Lower leg skin (tissue), 3 donors: ENCODE results near the gene BDH1.

Experiments used
- POLR2A ChIP-seq, 2 donors: fragments of 450-650 bp; IDR thresholded peaks; one replicate each; pipeline ENCODE4 v1.6.1; 2016 to 2017; ENCODE audit warnings: antibody characterized with exemption in 2 of 2, mild to moderate bottlenecking in 1 of 2, moderate library complexity in 1 of 2
- TF ChIP-seq, protein P1 (sequence below), 3 donors: fragments of 450-650 bp; IDR thresholded peaks; one replicate each; pipeline ENCODE4 v1.5.1; 2016; ENCODE audit warnings: antibody characterized with exemption in 3 of 3, mild to moderate bottlenecking in 3 of 3, moderate library complexity in 2 of 3

- TF ChIP-seq POLR2A (IDR thresholded peaks at IDR 0.05) = no peak
- TF ChIP-seq, protein P1, sequence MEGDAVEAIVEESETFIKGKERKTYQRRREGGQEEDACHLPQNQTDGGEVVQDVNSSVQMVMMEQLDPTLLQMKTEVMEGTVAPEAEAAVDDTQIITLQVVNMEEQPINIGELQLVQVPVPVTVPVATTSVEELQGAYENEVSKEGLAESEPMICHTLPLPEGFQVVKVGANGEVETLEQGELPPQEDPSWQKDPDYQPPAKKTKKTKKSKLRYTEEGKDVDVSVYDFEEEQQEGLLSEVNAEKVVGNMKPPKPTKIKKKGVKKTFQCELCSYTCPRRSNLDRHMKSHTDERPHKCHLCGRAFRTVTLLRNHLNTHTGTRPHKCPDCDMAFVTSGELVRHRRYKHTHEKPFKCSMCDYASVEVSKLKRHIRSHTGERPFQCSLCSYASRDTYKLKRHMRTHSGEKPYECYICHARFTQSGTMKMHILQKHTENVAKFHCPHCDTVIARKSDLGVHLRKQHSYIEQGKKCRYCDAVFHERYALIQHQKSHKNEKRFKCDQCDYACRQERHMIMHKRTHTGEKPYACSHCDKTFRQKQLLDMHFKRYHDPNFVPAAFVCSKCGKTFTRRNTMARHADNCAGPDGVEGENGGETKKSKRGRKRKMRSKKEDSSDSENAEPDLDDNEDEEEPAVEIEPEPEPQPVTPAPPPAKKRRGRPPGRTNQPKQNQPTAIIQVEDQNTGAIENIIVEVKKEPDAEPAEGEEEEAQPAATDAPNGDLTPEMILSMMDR (IDR thresholded peaks at IDR 0.05) = no peak
Observed at GRCh38 chr3:197580253-197580691, 24.5 kb upstream of the BDH1 start.
